ENCODE data around the gene AHCYL2.

DNA sequence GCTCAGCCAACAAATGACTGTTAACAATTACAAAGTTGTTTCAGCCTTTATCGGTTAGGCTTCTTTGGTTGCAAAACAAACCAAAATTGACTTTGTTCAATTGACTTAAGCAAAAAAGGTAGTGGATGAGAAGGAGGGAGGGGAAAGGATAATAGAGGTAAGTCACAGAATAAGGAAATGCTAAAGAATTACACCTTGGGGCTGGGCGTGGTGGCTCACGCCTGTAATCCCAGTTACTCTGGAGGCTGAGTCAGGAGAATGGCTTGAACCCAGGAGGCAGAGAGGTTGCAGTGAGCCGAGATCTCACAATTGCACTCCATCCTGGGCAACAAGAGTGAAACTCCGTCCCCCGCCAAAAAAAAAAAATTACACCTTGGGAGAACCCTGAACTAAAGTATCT lies 41.4 kb downstream of the AHCYL2 start:
- TF ChIP-seq EZH2phosphoT487 (IDR thresholded peaks at IDR 0.05; ENCODE audit: borderline replicate concordance): no peak
- TF ChIP-seq, protein P1, sequence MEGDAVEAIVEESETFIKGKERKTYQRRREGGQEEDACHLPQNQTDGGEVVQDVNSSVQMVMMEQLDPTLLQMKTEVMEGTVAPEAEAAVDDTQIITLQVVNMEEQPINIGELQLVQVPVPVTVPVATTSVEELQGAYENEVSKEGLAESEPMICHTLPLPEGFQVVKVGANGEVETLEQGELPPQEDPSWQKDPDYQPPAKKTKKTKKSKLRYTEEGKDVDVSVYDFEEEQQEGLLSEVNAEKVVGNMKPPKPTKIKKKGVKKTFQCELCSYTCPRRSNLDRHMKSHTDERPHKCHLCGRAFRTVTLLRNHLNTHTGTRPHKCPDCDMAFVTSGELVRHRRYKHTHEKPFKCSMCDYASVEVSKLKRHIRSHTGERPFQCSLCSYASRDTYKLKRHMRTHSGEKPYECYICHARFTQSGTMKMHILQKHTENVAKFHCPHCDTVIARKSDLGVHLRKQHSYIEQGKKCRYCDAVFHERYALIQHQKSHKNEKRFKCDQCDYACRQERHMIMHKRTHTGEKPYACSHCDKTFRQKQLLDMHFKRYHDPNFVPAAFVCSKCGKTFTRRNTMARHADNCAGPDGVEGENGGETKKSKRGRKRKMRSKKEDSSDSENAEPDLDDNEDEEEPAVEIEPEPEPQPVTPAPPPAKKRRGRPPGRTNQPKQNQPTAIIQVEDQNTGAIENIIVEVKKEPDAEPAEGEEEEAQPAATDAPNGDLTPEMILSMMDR (conservative IDR thresholded peaks at IDR 0.05; ENCODE audit: low read length): no peak

All from Loucy (cell line).